Measurements from ENCODE around the gene LDLRAD4.
A peak's percentile ranks its signal among the peaks of the same experiment; 100 is the strongest.
"Not testable (repeated sequence)": the region's sequence is repeated elsewhere in the genome, so short reads cannot be mapped to it uniquely, and the experiment has no call there.

LDLRAD4 gene

DNA sequence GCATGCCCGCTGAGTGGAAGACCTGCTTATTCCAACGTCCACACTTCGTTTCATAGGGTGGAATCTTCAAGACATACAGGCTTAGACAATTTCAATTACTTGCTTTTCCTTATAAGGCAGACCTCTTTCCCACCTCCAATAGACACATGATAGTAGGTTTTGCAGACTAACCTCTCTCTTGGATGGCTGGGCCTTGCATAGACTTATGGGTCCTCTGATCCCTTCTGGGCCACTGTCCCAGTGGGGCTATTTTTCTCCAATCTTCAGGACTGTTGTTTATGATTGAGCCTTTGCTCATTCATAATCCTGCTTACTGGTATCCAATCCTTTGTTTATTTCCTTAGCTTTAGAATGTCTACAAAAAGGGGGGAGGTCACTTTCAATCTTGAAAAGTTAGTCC is 368.9 kb downstream of the LDLRAD4 start:
- DNase-seq = no peak

DNA sequence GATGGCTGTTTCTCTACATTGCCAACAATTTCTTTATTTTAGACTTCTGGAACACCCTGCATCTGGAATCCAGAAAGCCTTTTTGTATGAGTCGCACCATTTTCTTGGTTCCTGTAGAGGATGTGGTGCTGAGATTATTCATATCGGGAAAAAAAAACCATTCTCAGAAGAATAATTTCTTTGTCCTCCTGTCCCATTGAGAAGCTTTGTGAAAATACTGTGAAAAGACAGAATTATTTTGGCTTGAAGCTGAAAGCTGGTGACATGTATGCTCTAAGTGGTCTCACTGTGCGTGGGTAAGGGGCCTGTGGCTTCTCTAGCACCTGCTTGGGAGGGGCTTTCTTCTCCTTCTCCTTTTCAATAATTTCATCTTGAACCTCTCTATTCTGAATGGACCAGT is 369.4 kb downstream of the LDLRAD4 start:
- DNase-seq = no peak

DNA sequence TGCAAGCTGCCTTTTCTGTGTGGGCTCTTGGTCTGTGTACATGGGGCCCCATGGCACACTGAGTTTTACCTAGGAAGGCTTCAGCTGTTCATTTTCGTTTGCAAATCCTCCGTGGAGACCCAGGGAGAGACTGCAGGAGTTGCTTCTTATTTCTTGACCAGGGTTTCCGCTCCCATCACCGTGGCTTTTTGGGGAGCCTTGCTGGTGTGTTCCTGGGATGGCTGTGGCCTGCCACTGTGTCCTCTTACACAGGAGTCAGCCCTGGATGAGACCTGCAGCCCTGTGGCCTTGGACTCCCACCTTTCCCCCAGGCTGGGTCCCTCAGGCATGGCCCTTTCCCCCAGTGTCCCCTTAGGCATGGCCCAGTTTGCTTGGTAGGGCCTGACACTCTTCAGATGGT is 370.8 kb downstream of the LDLRAD4 start:
- no peak for DNase-seq

DNA sequence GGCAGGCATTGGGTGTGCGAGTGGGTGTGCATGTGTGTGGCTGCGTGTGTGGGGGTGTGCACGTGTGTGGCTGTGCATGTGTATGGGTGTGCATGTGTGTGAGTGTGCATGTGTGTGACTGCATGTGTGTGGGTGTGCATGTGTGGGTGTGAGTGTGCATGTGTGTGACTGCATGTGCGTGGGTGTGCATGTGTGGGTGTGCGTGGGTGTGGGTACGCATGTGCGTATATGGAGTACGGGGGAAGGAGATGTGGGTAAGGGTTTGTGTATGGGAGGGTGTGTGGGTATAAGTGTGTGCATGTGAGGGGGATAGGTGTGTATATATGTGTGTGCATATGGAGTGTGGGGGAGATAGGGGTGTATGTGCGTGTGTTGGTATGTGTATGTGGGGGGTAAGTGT is 371.4 kb downstream of the LDLRAD4 start:
- no peak for DNase-seq

DNA sequence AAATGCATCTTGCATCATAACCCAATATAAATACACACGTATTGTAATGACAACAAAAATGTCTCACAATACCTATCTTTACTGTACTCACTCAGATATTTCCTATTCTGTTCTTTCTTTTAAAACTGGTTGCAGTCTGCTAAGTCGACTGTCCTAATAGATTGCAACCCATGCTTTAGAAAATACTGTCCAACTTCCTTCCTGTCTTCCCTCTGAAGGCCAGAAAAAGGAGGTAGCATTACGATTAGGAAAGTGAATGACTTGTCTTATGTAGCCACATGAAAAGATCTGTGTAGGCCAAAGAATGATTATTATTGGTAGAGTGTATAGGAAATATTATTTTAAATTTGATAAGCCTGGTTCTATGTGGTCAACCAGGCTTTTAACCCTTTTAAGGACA is 373.7 kb downstream of the LDLRAD4 start:
- DNase-seq = peak; percentile 12 to 24

DNA sequence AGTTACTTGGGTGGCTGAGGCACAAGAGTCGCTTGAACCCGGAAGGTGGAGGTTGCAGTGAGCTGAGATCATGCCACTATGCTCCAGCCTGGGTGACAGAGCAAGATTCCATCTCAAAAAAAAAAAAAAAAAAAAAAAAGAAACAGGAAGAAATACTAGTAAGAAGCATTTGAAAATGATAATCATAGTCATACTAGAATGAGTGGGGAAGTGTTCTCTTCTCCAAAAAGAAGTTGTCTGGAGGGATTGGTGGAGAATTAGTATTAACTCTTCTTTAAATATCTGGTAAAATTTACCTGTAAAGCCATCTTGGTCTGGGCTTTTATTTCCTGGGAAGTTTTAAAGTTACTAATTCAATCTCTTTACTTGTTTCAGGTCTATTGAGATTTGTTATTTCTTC is 376.0 kb downstream of the LDLRAD4 start:
- no peak for DNase-seq

DNA sequence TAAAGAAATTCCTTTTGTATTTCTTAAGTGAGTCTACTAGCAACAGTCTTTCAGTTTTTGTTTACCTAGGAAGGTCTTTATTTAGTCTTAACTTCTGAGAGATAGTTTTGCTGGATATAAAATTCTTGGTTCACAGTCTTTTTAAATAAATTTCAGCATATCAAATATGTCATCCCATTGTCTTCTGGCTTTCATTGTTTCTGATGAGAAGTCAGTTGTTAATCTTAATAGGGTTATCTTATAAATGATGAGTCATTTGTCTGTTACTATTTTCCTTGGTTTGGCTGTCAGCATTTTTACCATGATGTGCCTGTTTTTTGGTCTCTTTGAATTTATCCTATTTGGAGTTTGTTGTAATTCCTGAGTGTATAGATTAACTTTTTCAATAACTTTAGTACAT is 378.5 kb downstream of the LDLRAD4 start:
- peak; percentile 47 to 50 for DNase-seq

DNA sequence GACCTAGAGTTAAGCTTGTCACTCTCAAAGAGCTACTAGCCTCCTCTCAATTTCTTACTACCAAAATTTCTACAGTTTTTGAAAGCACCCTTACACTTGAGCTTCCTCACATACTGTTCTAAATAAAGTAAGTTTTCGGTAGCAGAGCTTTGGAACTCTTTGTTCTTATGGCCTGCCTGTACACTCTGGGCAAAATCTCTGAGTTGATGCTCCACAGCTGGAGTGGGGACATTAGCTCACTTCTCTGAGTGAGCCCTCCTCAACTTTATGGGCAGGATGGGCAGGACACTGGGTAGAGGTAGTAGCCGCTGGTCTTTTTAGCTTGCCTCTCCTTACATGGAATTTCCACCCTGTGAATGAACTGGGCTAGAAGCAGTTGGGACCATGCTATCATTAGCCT is 380.0 kb downstream of the LDLRAD4 start:
- no peak for DNase-seq

DNA sequence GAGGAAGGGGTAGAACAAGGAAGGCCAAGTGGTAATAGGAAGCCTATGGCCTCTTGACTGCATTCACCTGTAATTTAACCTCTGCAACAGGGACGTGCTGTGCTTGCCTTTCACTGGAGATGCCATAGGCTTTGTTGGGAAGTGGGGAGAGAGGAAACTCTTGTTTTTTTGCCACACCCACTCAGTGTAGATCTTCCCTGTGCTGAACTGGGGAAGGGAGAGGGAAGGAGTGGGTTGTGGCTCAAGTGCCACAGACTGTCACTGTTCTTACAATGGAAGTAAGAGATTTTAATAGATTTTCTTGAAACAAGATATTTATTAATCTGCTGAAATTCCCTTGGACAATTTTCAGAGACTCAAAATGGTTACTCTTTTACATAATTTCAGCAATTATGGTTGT is 380.5 kb downstream of the LDLRAD4 start:
- DNase-seq = no peak

DNA sequence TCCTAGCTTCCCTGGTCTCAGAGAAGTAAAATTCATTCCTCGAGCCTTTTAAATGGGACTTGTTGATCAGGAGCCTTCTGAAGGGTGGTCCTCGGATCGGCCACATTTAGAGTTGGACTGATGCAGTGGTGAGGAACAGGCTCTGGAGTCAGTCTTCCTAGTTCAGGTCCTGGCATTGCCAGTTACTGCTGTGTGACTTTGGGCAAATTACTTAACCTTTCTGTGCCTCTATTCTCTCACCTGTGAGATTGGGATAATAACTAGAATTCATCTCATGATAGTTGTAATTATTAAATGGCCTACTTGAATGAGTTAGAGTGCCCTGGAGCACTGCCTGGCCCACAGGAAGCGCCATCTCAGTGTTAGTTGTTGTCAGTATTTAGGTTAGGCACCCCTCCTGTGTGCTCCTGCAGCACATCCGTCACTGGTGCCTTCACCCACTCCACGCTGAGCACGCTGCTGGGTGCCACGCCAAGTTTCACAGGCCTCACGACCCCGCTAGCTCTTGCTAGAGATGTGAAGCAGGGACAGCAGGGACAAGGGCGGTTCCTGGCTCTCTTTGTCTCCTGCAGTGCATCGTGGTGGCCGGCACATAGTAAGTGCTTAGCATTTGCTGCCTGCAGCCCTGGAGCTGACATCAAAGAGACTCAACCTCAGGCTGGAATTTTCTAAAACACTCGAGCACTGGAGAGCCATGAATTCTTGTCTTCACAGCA is 384.9 kb downstream of the LDLRAD4 start:
- DNase-seq = no peak

DNA sequence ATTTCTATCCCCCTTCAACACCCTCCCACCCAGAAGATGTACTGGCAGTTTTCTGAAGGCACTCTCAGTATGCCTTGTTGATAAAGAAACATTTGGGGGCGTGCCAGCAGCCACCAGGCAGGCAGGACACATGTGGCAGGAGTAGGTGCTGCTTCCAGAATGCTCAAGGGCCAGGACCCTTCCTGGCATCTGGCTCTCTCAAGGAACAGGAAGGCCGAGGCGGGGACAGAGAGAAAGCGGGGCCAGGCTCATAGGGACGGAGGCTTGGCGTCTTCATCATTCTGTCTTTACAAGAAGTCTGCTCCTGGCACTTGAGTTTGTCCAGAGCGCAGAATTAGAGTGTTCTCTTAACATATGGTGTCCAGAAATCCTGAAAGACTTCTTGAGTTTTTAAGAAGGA is 386.2 kb downstream of the LDLRAD4 start:
- no peak for DNase-seq

DNA sequence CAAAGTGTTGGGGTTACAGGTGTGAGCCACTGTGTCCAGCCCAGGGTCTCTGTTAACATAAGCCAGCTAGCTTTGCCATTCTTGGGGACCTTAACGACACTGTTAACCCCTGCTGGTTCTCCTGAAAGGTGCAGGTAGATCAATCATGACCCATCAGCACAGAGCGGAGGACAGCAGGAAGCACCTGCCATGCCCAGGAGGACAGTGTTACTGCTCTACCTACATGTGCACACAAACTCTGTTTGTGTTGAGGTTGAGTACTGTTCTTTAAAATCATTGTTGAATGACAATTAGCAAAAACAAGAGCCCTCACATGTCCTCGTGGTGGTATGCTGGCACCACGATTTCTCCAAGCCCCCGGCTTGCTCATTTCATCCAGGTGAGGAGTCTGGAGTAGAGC is 386.9 kb downstream of the LDLRAD4 start:
- DNase-seq = no peak

DNA sequence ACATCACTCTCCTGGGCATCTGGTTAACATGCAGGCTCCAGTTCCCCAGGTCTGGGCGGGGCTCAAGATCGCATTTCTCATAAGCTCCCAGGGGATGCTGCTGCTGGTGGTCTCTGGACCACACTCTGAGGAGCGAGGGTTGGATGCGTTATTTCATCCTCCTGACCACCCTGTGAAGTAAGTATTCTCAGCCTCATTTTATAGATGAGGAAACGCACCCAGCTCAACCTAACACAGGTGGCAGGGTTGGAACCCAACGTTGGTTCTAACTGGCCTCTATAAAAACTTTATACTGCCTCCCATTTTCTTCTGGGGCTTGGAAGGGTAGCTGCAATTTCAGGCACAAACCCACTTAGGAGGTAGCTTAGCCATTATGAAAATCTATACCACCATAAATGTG is 387.3 kb downstream of the LDLRAD4 start:
- no peak for DNase-seq

DNA sequence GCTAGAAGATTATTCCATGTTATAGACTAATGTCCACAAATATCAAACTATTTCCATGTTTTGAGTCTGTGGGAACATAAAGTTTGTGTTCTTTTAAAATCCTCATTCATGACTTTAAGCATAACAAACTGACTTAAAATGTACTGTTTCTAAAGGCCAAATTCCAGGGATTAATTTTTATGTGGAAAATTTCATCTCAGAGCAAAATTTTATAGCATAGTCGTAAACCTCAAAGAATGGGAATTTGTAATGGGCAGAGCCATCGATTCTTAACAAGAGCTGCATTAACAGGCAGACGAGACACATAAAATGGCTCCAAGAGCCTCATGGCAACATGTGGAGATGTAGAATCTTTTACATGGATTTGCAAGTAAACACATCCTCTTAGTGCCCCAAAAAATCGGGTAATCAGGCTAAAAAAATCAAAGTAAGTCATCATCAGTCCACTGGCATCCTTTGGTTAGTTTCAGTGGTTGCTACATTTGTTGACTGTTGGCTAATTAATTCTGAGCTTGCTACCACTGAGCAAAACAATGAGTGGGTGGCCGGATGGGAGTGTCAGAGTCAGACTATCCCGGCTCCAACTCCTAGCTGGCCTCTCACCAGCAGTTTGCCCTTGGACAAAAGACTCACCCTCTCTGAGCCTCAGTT is 388.2 kb downstream of the LDLRAD4 start:
- no peak for DNase-seq

DNA sequence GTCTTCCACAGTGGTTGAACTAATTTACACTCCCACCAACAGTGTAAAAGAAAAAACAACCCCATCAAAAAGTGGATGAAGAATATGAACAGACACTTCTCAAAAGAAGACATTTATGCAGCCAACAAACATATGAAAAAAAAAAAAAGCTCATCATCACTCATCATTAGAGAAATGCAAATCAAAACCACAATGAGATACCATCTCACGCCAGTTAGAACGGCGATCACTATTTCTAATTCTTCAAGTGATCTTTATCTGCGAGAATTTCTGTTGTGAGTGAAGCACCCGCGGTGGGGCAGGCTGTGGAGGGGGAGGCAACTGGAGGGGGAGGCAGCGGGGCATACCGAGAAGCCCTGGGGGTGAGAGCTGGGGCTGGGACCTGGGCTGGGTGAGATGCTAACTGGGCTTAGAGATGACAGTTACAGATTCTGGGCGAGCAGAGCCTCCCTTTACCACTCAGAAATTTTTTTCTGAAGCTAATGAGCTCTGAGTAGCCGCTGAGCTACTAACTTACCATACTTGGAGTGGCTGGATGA is 389.5 kb downstream of the LDLRAD4 start:
- DNase-seq = not testable (repeated sequence)

DNA sequence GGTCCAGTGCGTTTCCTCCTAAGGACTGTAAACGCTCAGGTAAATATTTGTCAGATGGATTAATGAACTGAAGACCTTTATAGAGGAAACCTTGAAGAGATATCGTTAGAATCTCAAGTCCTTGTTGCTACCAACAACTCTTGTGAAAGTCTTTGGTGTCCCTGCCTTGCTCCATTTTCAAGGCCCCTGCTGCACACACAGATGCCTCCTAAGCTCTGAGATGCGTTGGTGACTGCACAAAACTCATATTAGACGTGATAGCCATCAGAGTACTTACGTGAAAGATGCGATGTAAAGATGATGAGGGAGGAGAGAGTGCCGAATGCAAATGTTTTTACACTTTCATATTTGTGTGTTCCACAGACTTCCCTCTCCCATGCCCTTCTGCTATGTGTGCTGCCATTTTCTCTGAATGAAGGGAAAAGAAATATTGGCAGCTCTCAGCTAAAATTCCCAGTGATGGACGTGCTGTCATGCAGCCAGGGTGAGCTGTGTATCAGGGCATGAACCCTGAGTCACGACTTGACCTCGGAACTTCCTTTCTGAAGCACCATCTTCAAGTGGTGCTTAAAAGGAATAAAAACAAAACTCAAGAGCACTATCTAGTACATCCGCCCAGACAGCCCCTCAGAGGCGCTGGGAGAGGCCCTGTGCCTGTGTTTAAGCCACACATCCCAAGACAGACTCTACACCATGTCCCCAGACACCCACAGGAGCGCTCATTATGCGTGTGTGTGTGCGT is 390.4 kb downstream of the LDLRAD4 start:
- DNase-seq = no peak

DNA sequence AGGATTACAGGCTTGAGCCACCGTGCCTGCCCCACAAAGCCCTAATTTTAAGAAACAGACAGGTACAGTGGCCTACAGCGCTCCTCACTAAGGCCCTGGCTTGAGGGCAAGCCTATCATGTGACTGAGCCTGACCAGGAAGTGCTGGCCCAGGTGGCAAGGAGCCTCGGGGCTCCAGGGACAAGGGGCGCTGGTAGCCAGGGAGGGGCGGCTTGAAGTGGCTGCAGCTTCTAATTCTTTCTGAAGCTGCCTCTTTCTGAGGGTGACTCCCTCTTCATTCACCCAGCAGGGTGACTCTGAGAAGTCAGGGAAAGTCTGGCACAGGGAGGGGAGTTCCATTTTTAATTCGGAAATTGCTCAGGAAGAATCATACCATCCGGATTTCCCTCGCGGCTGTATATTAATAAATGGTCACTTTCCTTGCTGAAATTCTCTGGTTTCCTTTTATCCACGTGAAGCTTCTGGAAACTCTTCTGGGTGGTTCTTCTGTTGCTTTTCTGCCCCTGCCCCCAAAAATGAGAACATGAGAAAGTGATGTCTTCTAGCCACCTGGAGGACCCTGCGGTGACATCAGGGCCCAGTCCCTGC is 392.1 kb downstream of the LDLRAD4 start:
- peak; percentile 37 to 70 for DNase-seq

DNA sequence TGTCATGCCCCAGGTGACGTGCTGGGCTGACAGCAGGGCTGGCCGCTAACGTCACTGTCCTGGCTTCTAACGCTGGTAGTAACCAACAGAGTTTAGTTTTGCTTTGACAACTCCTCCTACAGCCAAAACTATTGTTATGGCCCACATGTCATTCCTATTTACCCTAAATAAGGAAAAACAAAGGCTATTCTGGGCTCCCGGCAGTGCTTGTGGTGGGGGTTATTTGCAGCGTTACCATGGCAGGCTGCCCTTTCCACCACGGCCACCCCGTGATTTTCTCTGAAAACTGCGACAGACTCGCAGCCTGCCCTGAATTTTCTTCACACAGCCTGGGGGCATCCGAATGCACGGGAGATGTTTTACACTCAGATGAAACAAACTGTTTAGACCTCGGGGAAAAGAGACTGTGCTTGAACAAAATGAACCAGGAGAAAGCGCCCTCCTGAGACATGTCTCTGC is 392.6 kb downstream of the LDLRAD4 start:
- DNase-seq = no peak

DNA sequence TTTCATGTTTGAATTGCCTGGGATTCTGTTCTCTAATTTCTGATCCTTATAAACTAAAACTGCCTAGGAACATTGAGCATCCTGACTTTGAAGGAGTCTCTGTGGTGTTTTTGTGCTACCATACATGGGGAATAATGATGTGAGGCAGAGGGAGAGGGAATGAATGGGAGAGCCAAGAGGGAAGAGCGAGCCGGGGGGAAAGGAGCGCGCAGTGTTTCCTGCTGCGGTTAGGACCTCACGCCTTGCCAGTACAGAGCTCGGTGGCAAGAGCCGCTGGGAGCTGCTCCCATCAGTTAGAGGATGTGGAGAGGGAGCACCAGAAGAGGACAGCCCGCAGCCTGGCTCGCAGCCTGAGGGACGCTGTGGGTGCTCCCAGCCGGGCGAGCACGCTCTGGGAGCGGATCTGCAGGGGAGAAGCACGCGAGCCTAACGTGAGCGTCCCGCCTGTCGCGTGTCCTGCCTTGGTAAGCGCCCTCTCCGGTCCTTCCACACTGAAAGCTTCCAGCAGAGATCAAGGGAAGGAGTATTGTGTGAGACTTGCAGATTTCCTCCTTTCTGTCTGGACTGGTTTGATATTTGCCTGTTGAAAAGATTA is 393.1 kb downstream of the LDLRAD4 start:
- peak; percentile 62 to 74 for DNase-seq

DNA sequence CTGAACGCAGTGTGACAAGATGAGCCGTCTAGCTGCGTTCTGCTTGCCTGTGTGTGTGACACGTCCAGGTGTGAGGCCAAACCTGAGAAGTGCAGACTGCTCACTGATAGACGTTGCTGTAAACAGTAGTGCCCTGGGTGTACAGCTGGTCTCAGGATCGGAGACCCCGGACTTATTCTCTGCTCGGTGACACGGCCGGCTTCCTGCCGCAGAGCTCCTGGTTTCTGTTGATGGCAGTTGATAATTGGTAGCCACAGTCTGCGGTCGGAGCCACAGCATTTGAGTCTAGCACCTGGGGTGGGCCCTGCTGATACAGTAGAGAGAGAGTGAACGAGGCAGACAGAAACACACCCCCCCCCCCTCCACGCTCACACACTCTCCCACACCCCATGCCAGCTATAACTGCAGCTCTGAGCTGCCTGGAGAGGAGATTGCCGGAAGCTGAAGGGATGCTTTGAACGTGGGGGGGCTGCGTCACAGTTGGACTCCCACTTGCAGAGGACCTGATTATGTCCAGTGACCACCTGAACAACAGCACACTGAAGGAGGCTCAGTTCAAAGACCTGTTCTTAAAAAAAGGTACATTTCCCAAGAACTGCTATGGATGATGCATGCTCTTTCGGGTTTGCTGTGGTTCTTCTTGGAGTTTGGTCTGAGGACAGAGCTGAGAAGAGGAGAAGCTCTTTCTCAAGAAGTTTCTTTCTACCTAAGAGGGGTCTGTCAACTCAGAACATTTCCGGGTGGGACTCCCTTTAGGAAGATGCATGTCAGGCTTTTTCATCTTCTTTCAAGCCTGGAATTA is 393.8 kb downstream of the LDLRAD4 start:
- peak; percentile 47 to 62 for DNase-seq

DNA sequence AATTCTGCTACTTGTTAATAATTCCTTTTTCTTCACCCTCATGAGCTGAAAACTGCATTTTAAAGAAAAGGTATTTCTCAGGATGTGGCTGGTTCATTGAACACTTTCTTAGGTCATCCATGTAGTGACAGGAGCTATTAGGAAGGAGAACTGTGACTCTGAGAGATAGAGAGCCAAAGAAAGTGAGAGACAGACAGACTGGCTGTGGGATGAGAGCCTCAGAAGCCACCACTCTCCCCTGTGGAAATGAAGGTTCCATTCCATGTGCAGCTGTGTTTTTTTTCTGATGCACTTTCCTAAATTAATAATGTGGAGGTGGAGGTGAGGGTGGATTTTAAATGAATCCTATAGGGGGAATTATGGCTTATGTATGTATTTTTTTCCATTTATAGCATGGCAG is 394.5 kb downstream of the LDLRAD4 start:
- DNase-seq = no peak

Data from Kasumi-1 (cell line).